Regular cardiac myocyte (primary cell): ENCODE measurements around the gene XAGE1A. TPM values are rescaled to one million over a fixed set of nuclear protein-coding genes. Genes with fewer than 3 reads are reported as not detected.

Experiments
- total RNA-seq: library from RNA; depleted of rRNA; stranded (reverse); fragments of >200 nt; gene quantifications from 2 replicates; pipeline ENCODE4 v1.2.3, GENCODE V29; 2014

XAGE1A gene, protein sequence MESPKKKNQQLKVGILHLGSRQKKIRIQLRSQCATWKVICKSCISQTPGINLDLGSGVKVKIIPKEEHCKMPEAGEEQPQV
- not detected in 2 replicates for total RNA-seq

DNA sequence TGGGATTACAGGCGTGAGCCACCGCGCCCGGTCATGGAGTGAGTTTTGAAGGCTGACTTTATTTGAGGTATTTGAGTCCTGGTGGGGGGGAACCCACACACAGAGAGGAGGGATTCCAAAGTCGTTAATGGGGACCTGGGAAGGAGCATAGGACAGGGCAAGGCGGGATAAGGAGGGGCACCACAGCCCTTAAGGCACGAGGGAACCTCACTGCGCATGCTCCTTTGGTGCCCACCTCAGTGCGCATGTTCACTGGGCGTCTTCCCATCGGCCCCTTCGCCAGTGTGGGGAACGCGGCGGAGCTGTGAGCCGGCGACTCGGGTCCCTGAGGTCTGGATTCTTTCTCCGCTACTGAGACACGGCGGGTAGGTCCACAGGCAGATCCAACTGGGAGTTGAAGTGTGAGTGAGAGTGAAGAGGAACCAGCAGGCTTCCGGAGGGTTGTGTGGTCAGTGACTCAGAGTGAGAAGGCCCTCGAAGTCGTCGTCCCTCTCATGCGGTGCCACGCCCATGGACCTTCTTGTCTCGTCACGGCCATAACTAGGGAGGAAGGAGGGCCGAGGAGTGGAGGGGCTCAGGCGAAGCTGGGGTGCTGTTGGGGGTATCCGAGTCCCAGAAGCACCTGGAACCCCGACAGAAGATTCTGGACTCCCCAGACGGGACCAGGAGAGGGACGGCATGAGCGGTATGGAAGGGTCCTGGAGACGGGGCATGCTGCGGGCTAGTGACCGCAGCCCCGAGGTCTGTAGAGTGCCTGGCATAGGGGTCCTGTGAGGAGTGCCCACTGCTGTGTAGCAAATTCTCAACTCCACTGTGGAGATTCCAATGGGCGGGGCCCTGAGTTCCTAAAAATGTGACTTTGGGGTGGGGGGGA lies at the start of gene XAGE1A:
Gene XAGE1A, plus strand, starts transcription at position 264 of the 874 bp plus-strand sequence. CDS start 1,554 bp downstream, outside the sequence.

DNA sequence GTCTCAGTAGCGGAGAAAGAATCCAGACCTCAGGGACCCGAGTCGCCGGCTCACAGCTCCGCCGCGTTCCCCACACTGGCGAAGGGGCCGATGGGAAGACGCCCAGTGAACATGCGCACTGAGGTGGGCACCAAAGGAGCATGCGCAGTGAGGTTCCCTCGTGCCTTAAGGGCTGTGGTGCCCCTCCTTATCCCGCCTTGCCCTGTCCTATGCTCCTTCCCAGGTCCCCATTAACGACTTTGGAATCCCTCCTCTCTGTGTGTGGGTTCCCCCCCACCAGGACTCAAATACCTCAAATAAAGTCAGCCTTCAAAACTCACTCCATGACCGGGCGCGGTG lies 21.3 kb downstream of the XAGE1A start, which contains the start of gene XAGE1B:
Gene XAGE1B, minus strand, starts transcription at position 77 of the 339 bp plus-strand sequence. CDS start 1,536 bp downstream, outside the sequence.

Other genes with a start within 250 kb of the XAGE1A start
- gene XAGE2, start 126.8 kb upstream of the XAGE1A start, total RNA-seq: not detected in 2 replicates
- gene XAGE1B, start 21.3 kb downstream of the XAGE1A start, total RNA-seq: not detected in 2 replicates
- not detected in 2 replicates for gene SSX7, start 159.1 kb downstream of the XAGE1A start, total RNA-seq
- not detected in 2 replicates for gene SSX2, start 211.4 kb downstream of the XAGE1A start, total RNA-seq